ENCODE measurements around the gene DCXR.

GRCh38 chr17:81990836-81991683 lies 46.4 kb downstream of the DCXR start:
- TF ChIP-seq SUZ12 (IDR thresholded peaks at IDR 0.05; ENCODE audit: extremely low read depth, insufficient read depth, insufficient read length) (no peak), YY1 (IDR thresholded peaks at IDR 0.05; ENCODE audit: insufficient read depth, insufficient read length) (no peak)

Data from NT2/D1 (cell line).